IMR-90 (cell line): ENCODE results near the gene IGFBP6. TPM values are rescaled to one million over a fixed set of nuclear protein-coding genes. Genes with fewer than 3 reads are reported as not detected.

Experiments
- BHLHE40 ChIP-seq: fragments of 150-350 bp; IDR thresholded peaks from 2 replicates; pipeline ENCODE4 v1.6.1; 2016; ENCODE audit warnings: mild to moderate bottlenecking, low read depth, low read length
- CTCF ChIP-seq: conservative IDR thresholded peaks from 2 replicates; pipeline ENCODE4 v1.5.1; 2012; ENCODE audit warnings: mild to moderate bottlenecking, low read depth, low read length, improper control_type of control experiment
- MAFK ChIP-seq: IDR thresholded peaks from 2 replicates; pipeline ENCODE4 v1.6.1; 2012; ENCODE audit warnings: low read depth, low read length, improper control_type of control experiment
- RFX5 ChIP-seq: IDR thresholded peaks from 2 replicates; pipeline ENCODE4 v1.8.0; 2012; ENCODE audit warnings: low read depth, mild to moderate bottlenecking, low read length, moderate library complexity
- USF2 ChIP-seq: fragments of 150-350 bp; IDR thresholded peaks from 2 replicates; pipeline ENCODE4 v1.6.1; 2017; ENCODE audit warnings: mild to moderate bottlenecking, antibody characterized with exemption, low read length, low read depth
- polyA plus RNA-seq, 3 experiments: library from polyadenylated mRNA; depleted of rRNA; stranded (reverse); fragments of >200 nt; gene quantifications; 2 replicates each; pipeline ENCODE4 v1.2.3, GENCODE V29; 2012; ENCODE audit warnings: low replicate concordance in 1 of 3
- total RNA-seq: library from RNA; depleted of rRNA; stranded (reverse); fragments of >200 nt; gene quantifications from 2 replicates; pipeline ENCODE4 v1.2.3, GENCODE V29; 2012

The IGFBP6 gene
- total and polyA plus RNA-seq, 2 of the 4 experiments (the other 2 are of a cell fraction), result 124 to 337 TPM

GRCh38 chr12:53103860-53104305, 6.4 kb downstream of the IGFBP6 start (continued):
- TF ChIP-seq USF2, result no peak
- TF ChIP-seq RFX5, result no peak
- no peak for TF ChIP-seq MAFK
- TF ChIP-seq BHLHE40, result no peak
- TF ChIP-seq CTCF, result no peak
